ENCODE results near the gene APBA2.

The APBA2 gene

DNA sequence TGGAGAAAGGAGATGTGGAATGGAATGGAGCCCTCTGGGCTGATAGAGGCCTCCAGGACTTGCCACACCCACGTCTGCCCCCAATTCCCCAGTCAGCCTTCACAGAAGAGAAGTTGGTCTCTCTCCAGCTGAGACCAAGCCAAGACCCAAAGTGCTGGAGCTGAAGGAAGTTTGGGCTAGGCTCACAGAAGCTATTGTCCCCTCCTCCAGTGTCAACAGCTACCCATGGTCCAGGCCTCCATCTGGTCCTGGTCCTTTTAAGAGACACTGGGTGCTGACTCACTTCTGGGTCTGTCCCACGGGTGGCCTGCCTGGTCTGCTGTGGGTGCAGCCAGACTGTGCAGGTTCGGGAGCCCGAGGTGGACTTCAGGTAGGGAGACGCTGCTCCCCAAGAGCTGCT lies 179.8 kb downstream of the APBA2 start:
- DNase-seq (ENCODE audit: low read depth), result no peak
- H3K4me3 ChIP-seq (ENCODE audit: low read depth, low read length), result no peak overlapping the region
- TF ChIP-seq, protein P1, sequence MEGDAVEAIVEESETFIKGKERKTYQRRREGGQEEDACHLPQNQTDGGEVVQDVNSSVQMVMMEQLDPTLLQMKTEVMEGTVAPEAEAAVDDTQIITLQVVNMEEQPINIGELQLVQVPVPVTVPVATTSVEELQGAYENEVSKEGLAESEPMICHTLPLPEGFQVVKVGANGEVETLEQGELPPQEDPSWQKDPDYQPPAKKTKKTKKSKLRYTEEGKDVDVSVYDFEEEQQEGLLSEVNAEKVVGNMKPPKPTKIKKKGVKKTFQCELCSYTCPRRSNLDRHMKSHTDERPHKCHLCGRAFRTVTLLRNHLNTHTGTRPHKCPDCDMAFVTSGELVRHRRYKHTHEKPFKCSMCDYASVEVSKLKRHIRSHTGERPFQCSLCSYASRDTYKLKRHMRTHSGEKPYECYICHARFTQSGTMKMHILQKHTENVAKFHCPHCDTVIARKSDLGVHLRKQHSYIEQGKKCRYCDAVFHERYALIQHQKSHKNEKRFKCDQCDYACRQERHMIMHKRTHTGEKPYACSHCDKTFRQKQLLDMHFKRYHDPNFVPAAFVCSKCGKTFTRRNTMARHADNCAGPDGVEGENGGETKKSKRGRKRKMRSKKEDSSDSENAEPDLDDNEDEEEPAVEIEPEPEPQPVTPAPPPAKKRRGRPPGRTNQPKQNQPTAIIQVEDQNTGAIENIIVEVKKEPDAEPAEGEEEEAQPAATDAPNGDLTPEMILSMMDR (IDR thresholded peaks at IDR 0.05; ENCODE audit: low read depth, low read length, missing control alignments), result no peak

DNA sequence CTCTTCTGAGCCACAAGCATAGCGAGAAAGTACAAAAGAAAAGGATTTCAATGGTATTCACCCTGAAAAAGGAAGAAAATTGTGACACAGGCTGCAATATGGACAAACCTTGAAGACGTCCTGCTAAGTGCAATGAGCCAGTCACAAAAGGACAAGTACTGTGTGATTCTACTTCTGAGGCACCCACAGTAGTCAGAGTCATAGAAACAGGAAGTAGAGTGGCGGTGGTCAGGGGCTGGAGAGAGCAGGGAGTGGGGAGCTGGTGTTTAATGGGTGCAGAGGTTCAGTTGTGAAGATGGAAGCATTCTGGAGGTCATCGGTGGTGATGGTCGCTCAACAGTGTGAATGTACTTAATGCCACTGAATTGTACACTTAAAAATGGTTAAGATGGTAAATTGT lies 180.5 kb downstream of the APBA2 start:
- DNase-seq (ENCODE audit: low read depth), result no peak
- TF ChIP-seq, protein P1 (IDR thresholded peaks at IDR 0.05; ENCODE audit: low read depth, low read length, missing control alignments), result no peak
- no peak overlapping the region for H3K4me3 ChIP-seq (ENCODE audit: low read depth, low read length)

DNA sequence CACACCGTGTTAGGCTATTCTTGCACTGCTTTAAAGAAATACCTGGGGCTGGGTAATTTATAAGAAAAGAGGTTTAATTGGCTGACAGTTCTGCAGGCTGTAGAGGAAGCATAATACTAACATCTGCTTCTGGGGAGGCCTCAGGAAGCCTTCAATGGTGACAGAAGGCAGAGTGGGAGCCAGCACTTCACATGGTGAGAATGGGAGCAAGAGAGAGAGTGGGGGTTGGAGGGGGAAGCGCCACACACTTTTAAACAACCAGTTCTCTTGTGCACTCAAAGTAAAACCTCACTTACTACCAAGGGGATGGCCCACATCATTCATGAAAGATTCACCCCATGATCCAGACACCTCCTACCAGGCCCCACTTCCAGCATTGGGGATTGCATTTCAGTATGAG lies 181.1 kb downstream of the APBA2 start:
- no peak for DNase-seq (ENCODE audit: low read depth)
- TF ChIP-seq, protein P1 (IDR thresholded peaks at IDR 0.05; ENCODE audit: low read depth, low read length, missing control alignments), result no peak
- no peak overlapping the region for H3K4me3 ChIP-seq (ENCODE audit: low read depth, low read length)

DNA sequence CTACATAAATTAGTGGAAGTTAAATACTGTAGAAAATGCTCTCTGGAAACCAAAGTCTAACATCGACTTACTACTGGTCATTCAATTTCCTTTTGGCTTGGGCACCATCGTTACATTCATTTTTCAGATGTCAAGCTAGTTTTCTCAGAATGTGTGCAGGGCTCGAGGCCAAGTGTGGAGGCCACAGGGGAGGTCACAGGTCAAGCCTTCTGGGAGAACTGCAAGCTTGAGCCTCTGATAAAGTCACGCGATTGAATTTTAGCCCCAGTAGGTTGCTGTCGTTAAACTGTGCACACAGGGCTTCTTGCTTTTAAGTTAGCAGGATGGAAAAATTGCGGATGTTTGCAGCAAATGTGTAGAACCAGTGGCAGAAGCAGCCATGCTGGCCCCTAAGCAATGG lies 182.2 kb downstream of the APBA2 start:
- no peak for DNase-seq (ENCODE audit: low read depth)
- TF ChIP-seq, protein P1 (IDR thresholded peaks at IDR 0.05; ENCODE audit: low read depth, low read length, missing control alignments), result no peak

DNA sequence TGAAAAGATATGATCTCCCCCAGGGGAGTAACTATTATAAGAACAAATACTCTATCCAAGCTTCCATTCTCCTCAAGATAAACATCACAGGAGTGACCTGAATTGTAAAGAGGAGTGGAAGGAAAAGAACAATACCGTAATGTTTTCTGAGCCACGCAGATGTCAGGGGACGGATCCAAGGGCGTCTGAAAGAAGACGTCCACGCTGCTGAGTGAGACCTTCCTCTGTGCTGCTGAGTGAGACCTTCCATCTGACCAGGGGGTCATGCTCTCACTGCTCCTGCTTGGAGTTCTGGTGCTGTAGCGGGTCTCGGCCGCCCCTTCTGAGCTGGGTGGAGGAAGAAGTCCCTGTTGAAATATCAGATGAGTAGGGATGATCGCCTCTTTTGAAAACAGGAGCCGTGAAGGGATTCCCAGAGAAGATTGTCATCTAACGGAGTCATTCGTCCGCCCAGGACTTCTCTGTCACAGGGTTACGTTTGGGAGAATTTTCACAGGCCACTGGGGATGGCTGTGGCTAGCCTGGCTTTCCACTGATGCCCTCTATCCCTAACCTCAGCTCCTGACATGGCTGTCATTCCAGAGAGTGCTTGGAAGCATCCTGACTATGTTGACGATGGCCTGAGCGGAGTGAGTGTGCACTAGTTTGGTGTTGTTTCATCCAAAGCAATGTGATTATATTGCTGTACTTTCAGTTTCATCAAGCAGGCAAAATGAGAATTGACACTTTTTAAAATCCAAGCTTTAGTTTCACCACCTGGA lies 184.9 kb downstream of the APBA2 start:
- TF ChIP-seq, protein P1 (IDR thresholded peaks at IDR 0.05; ENCODE audit: low read depth, low read length, missing control alignments), result no peak
- no peak for DNase-seq (ENCODE audit: low read depth)
- H3K4me3 ChIP-seq (ENCODE audit: low read depth, low read length), result no peak overlapping the region

More for the DNA sequence above, 182.2 kb downstream of the APBA2 start:
- H3K4me3 ChIP-seq (ENCODE audit: low read depth, low read length), result no peak overlapping the region

DNA sequence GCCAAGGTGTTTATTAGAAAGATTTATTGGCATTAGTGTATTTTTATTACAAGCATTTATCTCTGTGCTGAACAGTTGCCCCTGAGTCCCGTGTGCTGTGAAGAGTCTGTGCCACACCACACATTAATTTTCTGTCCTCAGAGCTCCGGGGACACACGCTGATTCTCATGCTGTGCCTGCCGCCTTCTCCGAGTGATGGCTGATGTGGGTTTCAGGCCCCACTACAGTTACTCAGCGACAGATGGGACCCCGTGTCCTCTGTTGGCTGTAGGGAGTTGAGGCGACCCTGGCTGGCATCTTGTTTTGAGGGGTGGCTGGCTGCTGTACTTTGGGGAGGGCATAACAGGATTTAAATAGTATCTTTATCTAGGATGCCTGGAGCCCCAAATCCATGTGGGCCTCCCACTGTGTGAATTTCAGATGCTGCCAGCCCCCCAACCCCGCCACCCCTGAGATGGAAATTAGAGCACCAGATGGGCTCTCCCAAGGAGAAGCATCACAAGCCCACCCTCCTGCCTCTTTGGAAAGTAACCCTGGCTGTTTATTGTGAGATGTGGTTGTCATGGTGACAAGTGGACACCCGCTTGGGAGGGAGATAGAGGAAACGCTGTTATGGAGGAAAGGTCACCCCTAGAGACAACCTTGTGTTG lies 185.6 kb downstream of the APBA2 start:
- no peak for DNase-seq (ENCODE audit: low read depth)
- TF ChIP-seq, protein P1 (IDR thresholded peaks at IDR 0.05; ENCODE audit: low read depth, low read length, missing control alignments), result no peak
- H3K4me3 ChIP-seq (ENCODE audit: low read depth, low read length), result no peak overlapping the region
